DND-41 (cell line): ENCODE measurements around the gene ALDH1L1.

Source experiments
- EZH2 ChIP-seq: IDR thresholded peaks from 3 replicates; pipeline ENCODE4 v1.6.1; 2012; ENCODE audit warnings: borderline replicate concordance, low read depth, mild to moderate bottlenecking, moderate library complexity, low read length, inconsistent platforms; ENCODE audit not compliant: severe bottlenecking
- TF ChIP-seq, protein P1 (sequence below): IDR thresholded peaks from 2 replicates; pipeline ENCODE4 v1.5.1; 2012; ENCODE audit warnings: borderline replicate concordance, low read length, moderate library complexity, mild to moderate bottlenecking; ENCODE audit not compliant: poor library complexity, severe bottlenecking; ENCODE audit errors: extremely low read depth

DNA sequence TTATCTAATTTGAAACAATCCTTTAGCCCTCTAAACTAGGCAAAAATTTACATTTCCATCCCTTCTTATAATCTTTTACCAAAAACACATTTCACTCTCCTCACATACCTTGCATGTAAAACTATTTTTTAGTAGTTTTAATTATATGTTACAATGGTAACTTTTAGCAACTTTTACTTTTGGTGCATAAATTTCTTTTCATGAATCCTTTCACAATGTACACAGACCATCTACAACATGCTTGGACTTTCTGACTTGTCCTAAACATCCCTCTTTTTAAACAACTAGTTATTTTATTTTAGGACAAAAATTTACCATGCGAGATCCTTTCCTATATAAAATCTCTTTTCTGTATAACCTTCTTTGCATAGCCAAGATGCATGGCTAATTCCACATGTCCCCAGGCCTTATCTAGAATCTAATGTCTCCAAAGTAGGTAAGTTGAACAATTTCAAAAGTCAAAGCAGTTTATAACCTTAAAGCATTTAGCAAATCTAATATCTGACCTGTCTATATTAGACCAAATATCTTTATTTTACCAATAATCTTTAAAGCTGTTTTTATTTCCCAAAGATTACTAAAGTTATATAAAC is 14.4 kb upstream of the ALDH1L1 start:
- TF ChIP-seq, protein P1, sequence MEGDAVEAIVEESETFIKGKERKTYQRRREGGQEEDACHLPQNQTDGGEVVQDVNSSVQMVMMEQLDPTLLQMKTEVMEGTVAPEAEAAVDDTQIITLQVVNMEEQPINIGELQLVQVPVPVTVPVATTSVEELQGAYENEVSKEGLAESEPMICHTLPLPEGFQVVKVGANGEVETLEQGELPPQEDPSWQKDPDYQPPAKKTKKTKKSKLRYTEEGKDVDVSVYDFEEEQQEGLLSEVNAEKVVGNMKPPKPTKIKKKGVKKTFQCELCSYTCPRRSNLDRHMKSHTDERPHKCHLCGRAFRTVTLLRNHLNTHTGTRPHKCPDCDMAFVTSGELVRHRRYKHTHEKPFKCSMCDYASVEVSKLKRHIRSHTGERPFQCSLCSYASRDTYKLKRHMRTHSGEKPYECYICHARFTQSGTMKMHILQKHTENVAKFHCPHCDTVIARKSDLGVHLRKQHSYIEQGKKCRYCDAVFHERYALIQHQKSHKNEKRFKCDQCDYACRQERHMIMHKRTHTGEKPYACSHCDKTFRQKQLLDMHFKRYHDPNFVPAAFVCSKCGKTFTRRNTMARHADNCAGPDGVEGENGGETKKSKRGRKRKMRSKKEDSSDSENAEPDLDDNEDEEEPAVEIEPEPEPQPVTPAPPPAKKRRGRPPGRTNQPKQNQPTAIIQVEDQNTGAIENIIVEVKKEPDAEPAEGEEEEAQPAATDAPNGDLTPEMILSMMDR = no peak
- no peak for TF ChIP-seq EZH2
